ENCODE data around the gene TLDC2. TPM values are rescaled to one million over a fixed set of nuclear protein-coding genes. Genes with fewer than 3 reads are reported as not detected.

The TLDC2 gene
- total RNA-seq, result not detected

GRCh38 chr20:36875702-36876472 is at the start of gene TLDC2:
Gene TLDC2, plus strand, starts transcription at chr20:36876138. Its CDS starts 37 bp downstream, at chr20:36876175.
- no peak for DNase-seq (ENCODE audit: low spot score in 2 of 2)
- Histone ChIP-seq H3K36me3 (no peaks in the 10 kb centered on the region), H3K27ac (peak within 1 kb of the TSS; percentile 53 to 65), H3K9me3 (no peaks in the 10 kb centered on the region), H3K4me3 (no peak within 1 kb of the TSS), H3K4me1 (no peaks in the 10 kb centered on the region), H3K27me3 (no peaks in the 10 kb centered on the region)
- TF ChIP-seq, protein P1, sequence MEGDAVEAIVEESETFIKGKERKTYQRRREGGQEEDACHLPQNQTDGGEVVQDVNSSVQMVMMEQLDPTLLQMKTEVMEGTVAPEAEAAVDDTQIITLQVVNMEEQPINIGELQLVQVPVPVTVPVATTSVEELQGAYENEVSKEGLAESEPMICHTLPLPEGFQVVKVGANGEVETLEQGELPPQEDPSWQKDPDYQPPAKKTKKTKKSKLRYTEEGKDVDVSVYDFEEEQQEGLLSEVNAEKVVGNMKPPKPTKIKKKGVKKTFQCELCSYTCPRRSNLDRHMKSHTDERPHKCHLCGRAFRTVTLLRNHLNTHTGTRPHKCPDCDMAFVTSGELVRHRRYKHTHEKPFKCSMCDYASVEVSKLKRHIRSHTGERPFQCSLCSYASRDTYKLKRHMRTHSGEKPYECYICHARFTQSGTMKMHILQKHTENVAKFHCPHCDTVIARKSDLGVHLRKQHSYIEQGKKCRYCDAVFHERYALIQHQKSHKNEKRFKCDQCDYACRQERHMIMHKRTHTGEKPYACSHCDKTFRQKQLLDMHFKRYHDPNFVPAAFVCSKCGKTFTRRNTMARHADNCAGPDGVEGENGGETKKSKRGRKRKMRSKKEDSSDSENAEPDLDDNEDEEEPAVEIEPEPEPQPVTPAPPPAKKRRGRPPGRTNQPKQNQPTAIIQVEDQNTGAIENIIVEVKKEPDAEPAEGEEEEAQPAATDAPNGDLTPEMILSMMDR (IDR thresholded peaks at IDR 0.05), result no peak
- intact Hi-C loops (cut with DNase I), result no loop called here

- peaks cover 8 to 23% of the 10 kb centered on the region in 2 donors for H3K36me3 ChIP-seq
- no peak overlapping the region for H3K27ac ChIP-seq
- no peaks in the 10 kb centered on the region for H3K27me3 ChIP-seq
- H3K4me1 ChIP-seq, result peaks cover 25 to 57% of the 10 kb centered on the region in 2 donors
- TF ChIP-seq, protein P1 (IDR thresholded peaks at IDR 0.05), result no peak
- intact Hi-C loops (cut with DNase I), result no loop called here
- no peak overlapping the region for H3K4me3 ChIP-seq
- DNase-seq (ENCODE audit: low spot score in 2 of 2), result no peak
- H3K9me3 ChIP-seq, result no peaks in the 10 kb centered on the region
Observed at GRCh38 chr20:36826554-36827244, 49.2 kb upstream of the TLDC2 start.

DNA sequence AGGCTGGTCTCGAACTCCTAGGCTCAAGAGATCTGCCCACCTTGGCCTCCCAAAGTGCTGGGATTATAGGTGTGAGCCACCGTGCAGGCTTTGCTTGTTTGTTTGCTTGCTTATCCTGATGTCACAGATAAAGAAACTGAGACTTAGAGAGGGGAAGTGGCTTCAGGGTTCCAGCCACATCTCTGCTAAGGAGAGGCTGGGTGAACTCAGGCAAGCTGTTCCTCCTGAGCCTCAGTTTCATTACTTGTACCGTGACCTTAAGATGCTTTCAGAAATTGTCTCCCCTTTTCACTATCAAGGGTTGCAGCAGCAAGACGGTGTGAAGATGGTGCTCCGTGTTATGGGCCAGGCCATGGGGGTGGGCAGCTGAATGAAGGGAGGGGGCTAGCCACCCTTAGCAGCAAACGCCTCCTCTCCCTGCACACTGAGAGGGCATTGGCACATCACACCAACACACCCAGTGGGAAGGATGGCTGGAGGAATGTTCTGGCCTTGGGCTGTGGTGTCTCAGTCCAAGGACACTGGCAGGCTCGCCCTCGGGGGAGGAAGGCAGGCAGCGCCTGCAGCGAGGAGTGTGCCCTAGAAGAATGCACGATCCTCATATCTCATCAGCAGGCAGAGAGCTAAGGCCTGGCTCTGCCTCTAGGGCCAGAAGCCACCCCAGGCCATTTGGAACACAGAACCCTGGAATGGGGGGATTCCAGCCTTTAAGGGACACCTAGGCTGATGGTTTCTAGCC is 48.2 kb upstream of the TLDC2 start:
- intact Hi-C loops (cut with DNase I), result no loop called here
- TF ChIP-seq, protein P1 (IDR thresholded peaks at IDR 0.05), result no peak
- Histone ChIP-seq H3K27me3 (no peaks in the 10 kb centered on the region), H3K36me3 (peaks cover 8 to 23% of the 10 kb centered on the region in 2 donors), H3K27ac (peak overlapping the region; percentile 1 to 49), H3K4me3 (no peak overlapping the region), H3K4me1 (peaks cover 20 to 57% of the 10 kb centered on the region in 2 donors), H3K9me3 (no peaks in the 10 kb centered on the region)
- no peak for DNase-seq (ENCODE audit: low spot score in 2 of 2)

DNA sequence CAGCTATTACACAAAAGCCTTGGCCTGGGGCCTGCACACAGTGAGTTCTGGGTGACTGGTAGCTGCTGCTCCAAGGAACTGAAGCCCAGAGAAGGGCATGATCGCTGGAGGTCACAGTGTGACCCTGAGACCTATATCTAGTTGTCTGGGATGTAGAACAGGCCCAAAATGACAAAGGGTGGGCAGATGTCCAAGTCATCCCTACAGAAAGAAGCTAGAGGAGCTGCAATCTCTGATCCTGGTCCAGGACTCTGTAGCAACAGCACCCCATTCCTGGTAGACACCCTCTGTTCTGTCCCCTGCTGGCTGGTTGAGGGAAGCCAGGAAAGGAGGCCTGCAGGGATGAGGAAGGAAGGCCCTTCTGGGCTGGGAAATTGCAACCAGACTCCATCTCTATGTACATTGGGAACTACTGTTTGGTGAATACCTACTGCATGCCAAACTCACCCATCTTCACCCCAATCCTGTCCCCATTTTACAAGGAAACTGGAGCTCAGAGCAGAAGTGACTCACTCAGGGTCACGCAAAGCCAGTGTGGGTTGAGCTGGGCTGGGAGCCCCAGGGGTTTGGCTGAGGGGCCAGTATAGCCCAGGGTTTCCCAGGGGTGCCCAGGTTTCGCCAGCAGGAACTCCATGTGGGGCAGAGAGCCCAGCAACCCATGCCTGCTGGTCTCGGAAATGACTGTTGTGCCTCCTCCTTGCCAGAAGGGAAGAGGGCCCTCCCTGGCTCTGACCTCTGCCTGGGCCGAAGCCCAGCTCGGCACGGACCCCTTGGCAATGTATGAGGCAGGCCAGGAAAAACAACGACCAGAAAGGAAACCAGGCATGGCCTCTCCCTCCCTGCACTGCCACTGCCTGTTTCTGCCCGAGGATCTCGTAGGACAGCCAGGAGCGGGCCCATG is 44.9 kb upstream of the TLDC2 start:
- H3K4me3 ChIP-seq, result no peak overlapping the region
- H3K4me1 ChIP-seq, result peaks cover 23 to 64% of the 10 kb centered on the region in 2 donors
- H3K27me3 ChIP-seq, result no peaks in the 10 kb centered on the region
- H3K27ac ChIP-seq, result peak overlapping the region; percentile 81 to 92
- peak in 1 of 2 donors; percentile 94 for DNase-seq (ENCODE audit: low spot score in 2 of 2)
- no peaks in the 10 kb centered on the region for H3K9me3 ChIP-seq
- TF ChIP-seq, protein P1 (IDR thresholded peaks at IDR 0.05), result peak in 2 of 3 experiments; percentile 40 to 41
- peaks cover 8 to 19% of the 10 kb centered on the region in 2 donors for H3K36me3 ChIP-seq
- intact Hi-C loops (cut with DNase I), result loop anchor here (1.0 to 10.0 kb wide), 4 partner anchors 16 to 366 kb away; a partner anchor contains a TSS
